K562 (cell line): ENCODE measurements around the gene ZNF563. TPM values are rescaled to one million over a fixed set of nuclear protein-coding genes. Genes with fewer than 3 reads are reported as not detected.

Source experiments
- ATAC-seq: fragments of 200-7000 bp; cut with Tn5 transposase; 3 replicates; pipeline ENCODE4 v1.9.1; 2020; ENCODE audit warnings: moderate library complexity
- BruUV-seq: library from RNA; stranded (reverse); fragments of 400-500 nt; replicated peaks from 2 replicates; lab custom pipeline; 2021; lab: Mats Ljungman, UMichigan
- CTCF ChIA-PET: fragments of 300-600 bp; formaldehyde crosslinking; extraction: SDS; loops from one replicate; lab custom pipeline; 2021; ENCODE audit warnings: low intra/inter-chr PET ratio; lab: Yijun Ruan, JAX
- POLR2A ChIA-PET: fragments of 300-600, 350-650 bp; sonication (Branson Sonifier 250); formaldehyde crosslinking; extraction: SDS; loops from one replicate; lab custom pipeline; 2021; ENCODE audit warnings: antibody characterized with exemption, inconsistent platforms; lab: Yijun Ruan, JAX
- DNase-seq, 4 experiments: peaks; one replicate each; pipeline versions ENCODE4 v3.0.0 to v3.0.0-alpha.2; 2011 to 2018; ENCODE audit warnings: low spot score in 3 of 4, mixed read lengths in 3 of 4; ENCODE audit errors: extremely low read depth in 1 of 4
- FAIRE-seq: peaks from 2 replicates; lab custom pipeline; 2011; peaks lifted over from hg19 to GRCh38; lab: Jason Lieb, UNC
- H2AFZ ChIP-seq: 2 replicates; pipeline ENCODE4 v1.6.0; 2011; ENCODE audit warnings: low read depth, low read length, control low read depth, inconsistent platforms
- H3K27ac ChIP-seq: fragments of 200-600 bp; 3 replicates; pipeline ENCODE4 v1.8.0; 2011; ENCODE audit warnings: low read depth, mild to moderate bottlenecking, control low read depth, inconsistent platforms, low read length, moderate library complexity, mixed read lengths; ENCODE audit errors: extremely low read depth
- H3K27me3 ChIP-seq, 2 experiments: fragments of 300-600 bp in 1 of 2; 2 replicates in 1 of 2; 3 replicates in 1 of 2; pipeline versions ENCODE4 v1.6.0 to v1.8.0; 2011; ENCODE audit warnings: inconsistent platforms in 2 of 2, low read length in 2 of 2, mild to moderate bottlenecking in 1 of 2, mixed read lengths in 1 of 2, moderate library complexity in 1 of 2; ENCODE audit not compliant: control insufficient read depth in 2 of 2, insufficient read depth in 2 of 2
- H3K36me3 ChIP-seq: fragments of 300-600 bp; 3 replicates; pipeline ENCODE4 v1.8.0; 2011; ENCODE audit warnings: mild to moderate bottlenecking, low read length, inconsistent platforms; ENCODE audit not compliant: control insufficient read depth, insufficient read depth
- H3K4me1 ChIP-seq, 2 experiments: fragments of 200-600 bp in 1 of 2; replicated peaks in 1 of 2; 2 replicates in 1 of 2; 3 replicates in 1 of 2; pipeline versions ENCODE4 v1.5.1 to v1.8.0; 2011; ENCODE audit warnings: inconsistent platforms in 2 of 2, low read length in 2 of 2, mild to moderate bottlenecking in 1 of 2, mixed read lengths in 1 of 2, moderate library complexity in 1 of 2; ENCODE audit not compliant: control insufficient read depth in 2 of 2, insufficient read depth in 2 of 2
- H3K4me2 ChIP-seq: 2 replicates; pipeline ENCODE4 v1.6.1; 2011; ENCODE audit warnings: low read length, control low read depth, inconsistent platforms, mixed read lengths; ENCODE audit not compliant: insufficient read depth
- H3K4me3 ChIP-seq: fragments of 200-600 bp; sonication (generic), shearing (Covaris generic); 2 replicates; pipeline ENCODE4 v1.5.1; 2016; ENCODE audit warnings: control low read depth, inconsistent platforms
- H3K79me2 ChIP-seq: fragments of 200-600 bp; 3 replicates; pipeline ENCODE4 v1.8.0; 2011; ENCODE audit warnings: low read length, inconsistent platforms; ENCODE audit not compliant: control insufficient read depth, insufficient read depth
- H3K9ac ChIP-seq, 2 experiments: 2 replicates each; pipeline versions ENCODE4 v1.6.0 to v1.6.1; 2011; ENCODE audit warnings: low read depth in 2 of 2, low read length in 2 of 2, control low read depth in 1 of 2, inconsistent platforms in 1 of 2, mild to moderate bottlenecking in 1 of 2, mixed read lengths in 1 of 2; ENCODE audit not compliant: insufficient read depth in 1 of 2
- H3K9me1 ChIP-seq: one replicate; pipeline ENCODE4 v1.6.0; 2011; ENCODE audit warnings: inconsistent platforms, mild to moderate bottlenecking, low read length, moderate library complexity; ENCODE audit not compliant: control insufficient read depth, insufficient read depth
- H3K9me3 ChIP-seq: replicated peaks from 2 replicates; pipeline ENCODE4 v1.5.1; 2011; ENCODE audit warnings: low read depth, low read length, inconsistent platforms; ENCODE audit not compliant: control insufficient read depth, insufficient read depth
- H4K20me1 ChIP-seq: replicated peaks from 2 replicates; pipeline ENCODE4 v1.6.1; 2011; ENCODE audit warnings: low read length, inconsistent platforms, mixed read lengths; ENCODE audit not compliant: control insufficient read depth, insufficient read depth
- ATF1 ChIP-seq, 2 experiments: fragments of 450-650 bp in 1 of 2; IDR thresholded peaks; 2 replicates each; pipeline ENCODE4 v1.6.1; 2016; ENCODE audit warnings: missing compliant biosample characterization in 1 of 2, missing genetic modification characterization in 1 of 2
- C11orf30 ChIP-seq: fragments of 450-650 bp; IDR thresholded peaks from 2 replicates; pipeline ENCODE4 v1.6.1; 2016; ENCODE audit warnings: low read depth, mild to moderate bottlenecking
- CREM ChIP-seq: IDR thresholded peaks from 2 replicates; pipeline ENCODE4 v1.6.1; 2014; ENCODE audit warnings: antibody characterized with exemption, low read depth
- MBD1 ChIP-seq: fragments of 250-450 bp; sonication (Bioruptor Pico); IDR thresholded peaks from 2 replicates; pipeline ENCODE4 v1.8.0; 2022; ENCODE audit warnings: inconsistent platforms
- MTF1 ChIP-seq: fragments of 250-450 bp; sonication (Bioruptor Pico); IDR thresholded peaks from 2 replicates; pipeline ENCODE4 v1.9.0; 2021; ENCODE audit warnings: moderate library complexity, mild to moderate bottlenecking, inconsistent platforms, borderline replicate concordance
- NCOR1 ChIP-seq: fragments of 450-650 bp; IDR thresholded peaks from 2 replicates; pipeline ENCODE4 v1.6.1; 2016; ENCODE audit warnings: mild to moderate bottlenecking, moderate library complexity
- RBM34 ChIP-seq: fragments of 200-400 bp; formaldehyde crosslinking; IDR thresholded peaks from 2 replicates; pipeline ENCODE4 v1.6.1; 2018; ENCODE audit warnings: low read length, borderline replicate concordance; ENCODE audit not compliant: insufficient read depth
- ZNF280B ChIP-seq: fragments of 250-450 bp; sonication (Bioruptor Pico); IDR thresholded peaks from 2 replicates; pipeline ENCODE4 v1.5.1; 2021; ENCODE audit warnings: mild to moderate bottlenecking
- ZNF316 ChIP-seq: fragments of 450-650 bp; IDR thresholded peaks from 2 replicates; pipeline ENCODE4 v1.6.1; 2016
- ZSCAN29 ChIP-seq: fragments of 450-650 bp; IDR thresholded peaks from 2 replicates; pipeline ENCODE4 v1.6.1; 2017
- WGBS: fragments of 100-300 bp; shearing (Covaris generic); methylation state at CpG from one replicate; pipeline ENCODE4 v1.1.6; 2016; ENCODE audit warnings: low coverage, mixed read lengths; ENCODE audit not compliant: insufficient coverage; ENCODE audit errors: missing lambda C conversion rate; 5-methylcytosine and 5-hydroxymethylcytosine counted together
- in situ Hi-C: fragments of 300-500 bp; cut with MboI; formaldehyde crosslinking; loops from 4 replicates; pipeline ENCODE4 v1.15.0; 2018; ENCODE audit warnings: inconsistent platforms, mixed read lengths
- intact Hi-C: fragments of 100-400 bp; cut with micrococcal nuclease; formaldehyde crosslinking; loops from 2 replicates; pipeline ENCODE4 v1.14.2; 2022
- polyA plus RNA-seq, 8 experiments: library from polyadenylated mRNA; depleted of rRNA in 4 of 8; stranded (reverse) in 5 of 8; unstranded in 3 of 8; fragments of >200 nt; fragmentation: Nextera tagmentation in 2 of 8; fragmentation: Illumina TruSeq in 1 of 8; extraction: Ambion mirVana in 2 of 8; extraction: Trizol in 1 of 8; gene quantifications; 2 replicates each; pipeline versions ENCODE4 v1.2.1 to v1.2.3, GENCODE V29; 2011 to 2014; ENCODE audit warnings: inconsistent platforms in 1 of 8, missing spikeins in 1 of 8
- total RNA-seq, 7 experiments: library from RNA; depleted of rRNA in 6 of 7; stranded (reverse); fragments of >200 nt in 6 of 7; fragmentation: Illumina TruSeq in 2 of 7; extraction: Trizol in 2 of 7; gene quantifications; 2 replicates each; pipeline versions ENCODE4 v1.2.1 to v1.2.3, GENCODE V29; 2011 to 2021; ENCODE audit warnings: low replicate concordance in 1 of 7

Gene ZNF563
- total and polyA plus RNA-seq, 9 of the 15 experiments (the other 6 are each of a cell fraction or from before 2014, with no cell fraction given) = 0.37 to 2.9 (median 0.74) TPM

- peaks cover 26% of the 10 kb centered on the region for H3K9me3 ChIP-seq
- no TSS peak for BruUV-seq
- H3K9me1 ChIP-seq = no peaks in the 10 kb centered on the region
- H3K36me3 ChIP-seq = peaks cover 21% of the 10 kb centered on the region
- no peak overlapping the region for H2AFZ ChIP-seq
- intact Hi-C loops = no loop called here
- ChIA-PET CTCF (no interaction called here), POLR2A (interaction anchor here (1.9 kb wide), 1 partner anchor 12 kb away, joined by 7 read pairs; the partner anchor contains the start of gene ZNF442)
- H4K20me1 ChIP-seq = no peaks in the 10 kb centered on the region
- no peak overlapping the region for H3K4me2 ChIP-seq
- in situ Hi-C loops = no loop called here
- no peak overlapping the region for H3K4me3 ChIP-seq
- DNase-seq (no peak), FAIRE-seq (no peak), ATAC-seq (no peak)
- H3K79me2 ChIP-seq = no peaks in the 10 kb centered on the region; the same call in 2 of the 3 replicates
- H3K4me1 ChIP-seq = no peaks in the 10 kb centered on the region
- H3K27me3 ChIP-seq = no peaks in the 10 kb centered on the region
- H3K27ac ChIP-seq = no peak overlapping the region
- TF ChIP-seq ZSCAN29 (no peak), ZNF316 (peak; percentile 39; the same call in 1 of the 2 replicates), C11orf30 (peak; percentile 25; the same call in 1 of the 2 replicates), MTF1 (no peak)
- WGBS = 44% methylated on average over 4 of the region's 4 CpGs
- no peak overlapping the region for H3K9ac ChIP-seq
These were observed 19.9 kb upstream of the ZNF563 start for GRCh38 chr19:12353375-12353774.

- no peaks in the 10 kb centered on the region for H4K20me1 ChIP-seq
- H3K36me3 ChIP-seq = peaks cover 21% of the 10 kb centered on the region
- H3K4me1 ChIP-seq = no peaks in the 10 kb centered on the region
- no peak overlapping the region for H3K4me2 ChIP-seq
- ChIA-PET POLR2A (no interaction called here), CTCF (no interaction called here)
- intact Hi-C loops (no loop called here), in situ Hi-C loops (no loop called here)
- H3K9me3 ChIP-seq = peaks cover 30% of the 10 kb centered on the region
- no peak overlapping the region for H3K27ac ChIP-seq
- ATAC-seq = no peak
- 51% methylated on average over 5 of the region's 5 CpGs for WGBS
- no peak for FAIRE-seq
- no TSS peak for BruUV-seq
- no peak overlapping the region for H2AFZ ChIP-seq
- no peaks in the 10 kb centered on the region; the same call in 2 of the 3 replicates for H3K79me2 ChIP-seq
- no peaks in the 10 kb centered on the region for H3K27me3 ChIP-seq
- no peak overlapping the region for H3K4me3 ChIP-seq
- H3K9me1 ChIP-seq = no peaks in the 10 kb centered on the region
- DNase-seq = no peak
- H3K9ac ChIP-seq = no peak overlapping the region
- no peak for TF ChIP-seq NCOR1
- peak; percentile 19; the same call in 1 of the 2 replicates for TF ChIP-seq ZNF280B (CRISPR knock-in tag)
- no peak for TF ChIP-seq ATF1 (CRISPR knock-in tag; IDR thresholded peaks at IDR 0.05)
- TF ChIP-seq ATF1 (tag; IDR thresholded peaks at IDR 0.05) = no peak
- TF ChIP-seq MBD1 = 0 out of 2 replicates have a peak, but pooled peaks have one; percentile 9
- TF ChIP-seq CREM = no peak
- TF ChIP-seq RBM34 = no peak
These were observed 17.4 kb upstream of the ZNF563 start for GRCh38 chr19:12350890-12351197.
